Measurements from ENCODE around the gene CXCL9.

GRCh38 chr4:76024065-76024464, 16.8 kb upstream of the CXCL9 start:
- no peak for TF ChIP-seq CTCF (IDR thresholded peaks at IDR 0.05)
- TF ChIP-seq POLR2A (IDR thresholded peaks at IDR 0.05): no peak
- TF ChIP-seq EP300 (IDR thresholded peaks at IDR 0.05): no peak
